Measurements from ENCODE around the gene OR5AS1. TPM values are rescaled to one million over a fixed set of nuclear protein-coding genes. Genes with fewer than 3 reads are reported as not detected.

Gene OR5AS1
- total and polyA plus RNA-seq, 8 donors, result not detected

- intact Hi-C loops (cut with DNase I; ENCODE audit: low total_unique reads), result no loop called here
- Histone ChIP-seq H3K4me1 (no peaks in the 10 kb centered on the region), H3K27ac (no peak overlapping the region), H3K9me3 (peaks cover 0 to 13% (median 0%) of the 10 kb centered on the region in 4 donors), H3K4me3 (no peak overlapping the region), H3K36me3 (no peaks in the 10 kb centered on the region), H3K27me3 (no peaks in the 10 kb centered on the region)
- WGBS, 5 donors, result 51 to 69% (median 62%) methylated on average over 2 of the region's 2 CpGs
- no peak for DNase-seq
- TF ChIP-seq CTCF (IDR thresholded peaks at IDR 0.05) (no peak), POLR2AphosphoS5 (IDR thresholded peaks at IDR 0.05) (no peak), POLR2A (IDR thresholded peaks at IDR 0.05) (no peak), EP300 (IDR thresholded peaks at IDR 0.05) (no peak)
Observed at GRCh38 chr11:56066980-56067379, 39.5 kb downstream of the OR5AS1 start.

Other genes starting within 250 kb of the OR5AS1 start
- not detected for gene OR5D14, start 232.1 kb upstream of the OR5AS1 start, total RNA-seq
- not detected for gene OR5D14, start 232.1 kb upstream of the OR5AS1 start, polyA plus RNA-seq
- gene OR5L1, start 216.3 kb upstream of the OR5AS1 start, total RNA-seq, result under 1 TPM in 1 of 5 donors, not detected in 4; 0.37 TPM
- gene OR5L1, start 216.3 kb upstream of the OR5AS1 start, polyA plus RNA-seq, result not detected
- not detected for gene OR5D18, start 208.0 kb upstream of the OR5AS1 start, total RNA-seq
- gene OR5D18, start 208.0 kb upstream of the OR5AS1 start, polyA plus RNA-seq, result not detected
- not detected for gene OR5L2, start 200.4 kb upstream of the OR5AS1 start, total RNA-seq
- gene OR5L2, start 200.4 kb upstream of the OR5AS1 start, polyA plus RNA-seq, result not detected
- not detected for gene OR5D16, start 188.9 kb upstream of the OR5AS1 start, total RNA-seq
- gene OR5D16, start 188.9 kb upstream of the OR5AS1 start, polyA plus RNA-seq, result not detected
- not detected for gene TRIM51, start 144.4 kb upstream of the OR5AS1 start, total RNA-seq
- not detected for gene TRIM51, start 144.4 kb upstream of the OR5AS1 start, polyA plus RNA-seq
- gene OR5W2, start 113.1 kb upstream of the OR5AS1 start, total RNA-seq, result not detected
- not detected for gene OR5W2, start 113.1 kb upstream of the OR5AS1 start, polyA plus RNA-seq
- gene OR5I1, start 91.3 kb upstream of the OR5AS1 start, total RNA-seq, result not detected
- gene OR5I1, start 91.3 kb upstream of the OR5AS1 start, polyA plus RNA-seq, result not detected
- not detected for gene OR10AG1, start 57.7 kb upstream of the OR5AS1 start, total RNA-seq
- gene OR10AG1, start 57.7 kb upstream of the OR5AS1 start, polyA plus RNA-seq, result not detected
- not detected for gene OR5F1, start 33.0 kb upstream of the OR5AS1 start, total RNA-seq
- not detected for gene OR5F1, start 33.0 kb upstream of the OR5AS1 start, polyA plus RNA-seq
- not detected for gene OR8I2, start 65.7 kb downstream of the OR5AS1 start, total RNA-seq
- not detected for gene OR8I2, start 65.7 kb downstream of the OR5AS1 start, polyA plus RNA-seq
- not detected for gene OR8H2, start 76.0 kb downstream of the OR5AS1 start, total RNA-seq
- not detected for gene OR8H2, start 76.0 kb downstream of the OR5AS1 start, polyA plus RNA-seq
- gene OR8H3, start 94.7 kb downstream of the OR5AS1 start, total RNA-seq, result not detected
- gene OR8H3, start 94.7 kb downstream of the OR5AS1 start, polyA plus RNA-seq, result not detected
- gene OR8J3, start 112.5 kb downstream of the OR5AS1 start, total RNA-seq, result not detected
- not detected for gene OR8J3, start 112.5 kb downstream of the OR5AS1 start, polyA plus RNA-seq
- not detected for gene OR8K5, start 132.7 kb downstream of the OR5AS1 start, total RNA-seq
- not detected for gene OR8K5, start 132.7 kb downstream of the OR5AS1 start, polyA plus RNA-seq
- gene OR5J2, start 149.0 kb downstream of the OR5AS1 start, total RNA-seq, result not detected
- gene OR5J2, start 149.0 kb downstream of the OR5AS1 start, polyA plus RNA-seq, result not detected
- not detected for gene OR5T2, start 206.6 kb downstream of the OR5AS1 start, total RNA-seq
- not detected for gene OR5T2, start 206.6 kb downstream of the OR5AS1 start, polyA plus RNA-seq
- not detected for gene OR5T3, start 224.6 kb downstream of the OR5AS1 start, total RNA-seq
- gene OR5T3, start 224.6 kb downstream of the OR5AS1 start, polyA plus RNA-seq, result not detected
- gene OR5T1, start 246.5 kb downstream of the OR5AS1 start, total RNA-seq, result not detected
- gene OR5T1, start 246.5 kb downstream of the OR5AS1 start, polyA plus RNA-seq, result not detected